Measurements from ENCODE around the gene AKR1D1.

DNA sequence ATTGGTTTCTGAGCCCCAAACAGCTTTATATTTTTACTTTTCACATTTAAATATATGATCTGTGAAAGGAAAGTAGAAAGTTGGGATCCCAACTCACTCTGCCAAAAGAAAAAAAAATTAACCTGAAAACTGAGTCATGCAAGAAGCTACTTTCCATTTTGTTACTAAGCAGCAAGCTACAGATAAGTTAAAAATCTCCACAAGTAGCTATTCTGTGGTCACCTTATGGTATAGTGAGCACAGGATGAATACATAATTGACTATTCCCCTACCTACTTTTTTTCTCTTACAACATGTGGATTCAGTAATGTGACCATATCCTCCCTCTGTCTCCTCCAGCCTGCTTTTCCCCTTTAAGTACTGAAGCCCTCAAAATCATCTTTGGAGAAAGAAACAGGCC, 44.1 kb upstream of the AKR1D1 start:
- TF ChIP-seq EZH2 (optimal IDR thresholded peaks at IDR 0.05; ENCODE audit: low read depth, low read length) = no peak
- TF ChIP-seq, protein P1, sequence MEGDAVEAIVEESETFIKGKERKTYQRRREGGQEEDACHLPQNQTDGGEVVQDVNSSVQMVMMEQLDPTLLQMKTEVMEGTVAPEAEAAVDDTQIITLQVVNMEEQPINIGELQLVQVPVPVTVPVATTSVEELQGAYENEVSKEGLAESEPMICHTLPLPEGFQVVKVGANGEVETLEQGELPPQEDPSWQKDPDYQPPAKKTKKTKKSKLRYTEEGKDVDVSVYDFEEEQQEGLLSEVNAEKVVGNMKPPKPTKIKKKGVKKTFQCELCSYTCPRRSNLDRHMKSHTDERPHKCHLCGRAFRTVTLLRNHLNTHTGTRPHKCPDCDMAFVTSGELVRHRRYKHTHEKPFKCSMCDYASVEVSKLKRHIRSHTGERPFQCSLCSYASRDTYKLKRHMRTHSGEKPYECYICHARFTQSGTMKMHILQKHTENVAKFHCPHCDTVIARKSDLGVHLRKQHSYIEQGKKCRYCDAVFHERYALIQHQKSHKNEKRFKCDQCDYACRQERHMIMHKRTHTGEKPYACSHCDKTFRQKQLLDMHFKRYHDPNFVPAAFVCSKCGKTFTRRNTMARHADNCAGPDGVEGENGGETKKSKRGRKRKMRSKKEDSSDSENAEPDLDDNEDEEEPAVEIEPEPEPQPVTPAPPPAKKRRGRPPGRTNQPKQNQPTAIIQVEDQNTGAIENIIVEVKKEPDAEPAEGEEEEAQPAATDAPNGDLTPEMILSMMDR (IDR thresholded peaks at IDR 0.05; ENCODE audit: low read length) = no peak
